ENCODE data around the gene ZNF354B.

DNA sequence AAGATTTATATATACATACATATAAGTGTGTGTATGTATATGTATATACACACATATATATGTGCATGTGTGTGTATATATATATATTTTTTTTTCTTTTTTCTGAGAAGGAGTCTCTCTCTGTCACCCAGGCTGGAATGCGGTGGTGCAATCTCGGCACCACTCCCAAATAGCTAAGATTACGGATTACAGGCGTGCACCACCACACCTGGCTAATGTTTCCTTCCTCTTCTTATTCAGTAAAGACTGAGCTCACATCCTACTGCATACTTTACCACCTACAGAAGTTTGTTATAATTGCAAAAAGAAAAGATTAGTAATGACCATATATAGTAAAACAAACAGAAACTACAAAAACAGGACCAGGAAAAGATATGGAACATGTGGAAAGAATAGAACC, 23.1 kb upstream of the ZNF354B start:
- TF ChIP-seq CTCF (IDR thresholded peaks at IDR 0.05) (no peak), USF2 (CRISPR knock-in tag; IDR thresholded peaks at IDR 0.05) (no peak), TCF7 (CRISPR knock-in tag; IDR thresholded peaks at IDR 0.05; ENCODE audit: low read depth) (no peak), GABPB1 (CRISPR knock-in tag; IDR thresholded peaks at IDR 0.05) (no peak), E2F1 (CRISPR knock-in tag; IDR thresholded peaks at IDR 0.05) (no peak), TEAD1 (CRISPR knock-in tag; IDR thresholded peaks at IDR 0.05) (no peak), IRF2 (CRISPR knock-in tag; IDR thresholded peaks at IDR 0.05; ENCODE audit: borderline replicate concordance, low read depth) (no peak)
- TF ChIP-seq, protein P1, sequence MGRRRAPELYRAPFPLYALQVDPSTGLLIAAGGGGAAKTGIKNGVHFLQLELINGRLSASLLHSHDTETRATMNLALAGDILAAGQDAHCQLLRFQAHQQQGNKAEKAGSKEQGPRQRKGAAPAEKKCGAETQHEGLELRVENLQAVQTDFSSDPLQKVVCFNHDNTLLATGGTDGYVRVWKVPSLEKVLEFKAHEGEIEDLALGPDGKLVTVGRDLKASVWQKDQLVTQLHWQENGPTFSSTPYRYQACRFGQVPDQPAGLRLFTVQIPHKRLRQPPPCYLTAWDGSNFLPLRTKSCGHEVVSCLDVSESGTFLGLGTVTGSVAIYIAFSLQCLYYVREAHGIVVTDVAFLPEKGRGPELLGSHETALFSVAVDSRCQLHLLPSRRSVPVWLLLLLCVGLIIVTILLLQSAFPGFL (CRISPR knock-in tag; IDR thresholded peaks at IDR 0.05; ENCODE audit: borderline replicate concordance): no peak
- TF ChIP-seq, protein P2, sequence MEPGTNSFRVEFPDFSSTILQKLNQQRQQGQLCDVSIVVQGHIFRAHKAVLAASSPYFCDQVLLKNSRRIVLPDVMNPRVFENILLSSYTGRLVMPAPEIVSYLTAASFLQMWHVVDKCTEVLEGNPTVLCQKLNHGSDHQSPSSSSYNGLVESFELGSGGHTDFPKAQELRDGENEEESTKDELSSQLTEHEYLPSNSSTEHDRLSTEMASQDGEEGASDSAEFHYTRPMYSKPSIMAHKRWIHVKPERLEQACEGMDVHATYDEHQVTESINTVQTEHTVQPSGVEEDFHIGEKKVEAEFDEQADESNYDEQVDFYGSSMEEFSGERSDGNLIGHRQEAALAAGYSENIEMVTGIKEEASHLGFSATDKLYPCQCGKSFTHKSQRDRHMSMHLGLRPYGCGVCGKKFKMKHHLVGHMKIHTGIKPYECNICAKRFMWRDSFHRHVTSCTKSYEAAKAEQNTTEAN (CRISPR knock-in tag; IDR thresholded peaks at IDR 0.05): no peak
- TF ChIP-seq, protein P3, sequence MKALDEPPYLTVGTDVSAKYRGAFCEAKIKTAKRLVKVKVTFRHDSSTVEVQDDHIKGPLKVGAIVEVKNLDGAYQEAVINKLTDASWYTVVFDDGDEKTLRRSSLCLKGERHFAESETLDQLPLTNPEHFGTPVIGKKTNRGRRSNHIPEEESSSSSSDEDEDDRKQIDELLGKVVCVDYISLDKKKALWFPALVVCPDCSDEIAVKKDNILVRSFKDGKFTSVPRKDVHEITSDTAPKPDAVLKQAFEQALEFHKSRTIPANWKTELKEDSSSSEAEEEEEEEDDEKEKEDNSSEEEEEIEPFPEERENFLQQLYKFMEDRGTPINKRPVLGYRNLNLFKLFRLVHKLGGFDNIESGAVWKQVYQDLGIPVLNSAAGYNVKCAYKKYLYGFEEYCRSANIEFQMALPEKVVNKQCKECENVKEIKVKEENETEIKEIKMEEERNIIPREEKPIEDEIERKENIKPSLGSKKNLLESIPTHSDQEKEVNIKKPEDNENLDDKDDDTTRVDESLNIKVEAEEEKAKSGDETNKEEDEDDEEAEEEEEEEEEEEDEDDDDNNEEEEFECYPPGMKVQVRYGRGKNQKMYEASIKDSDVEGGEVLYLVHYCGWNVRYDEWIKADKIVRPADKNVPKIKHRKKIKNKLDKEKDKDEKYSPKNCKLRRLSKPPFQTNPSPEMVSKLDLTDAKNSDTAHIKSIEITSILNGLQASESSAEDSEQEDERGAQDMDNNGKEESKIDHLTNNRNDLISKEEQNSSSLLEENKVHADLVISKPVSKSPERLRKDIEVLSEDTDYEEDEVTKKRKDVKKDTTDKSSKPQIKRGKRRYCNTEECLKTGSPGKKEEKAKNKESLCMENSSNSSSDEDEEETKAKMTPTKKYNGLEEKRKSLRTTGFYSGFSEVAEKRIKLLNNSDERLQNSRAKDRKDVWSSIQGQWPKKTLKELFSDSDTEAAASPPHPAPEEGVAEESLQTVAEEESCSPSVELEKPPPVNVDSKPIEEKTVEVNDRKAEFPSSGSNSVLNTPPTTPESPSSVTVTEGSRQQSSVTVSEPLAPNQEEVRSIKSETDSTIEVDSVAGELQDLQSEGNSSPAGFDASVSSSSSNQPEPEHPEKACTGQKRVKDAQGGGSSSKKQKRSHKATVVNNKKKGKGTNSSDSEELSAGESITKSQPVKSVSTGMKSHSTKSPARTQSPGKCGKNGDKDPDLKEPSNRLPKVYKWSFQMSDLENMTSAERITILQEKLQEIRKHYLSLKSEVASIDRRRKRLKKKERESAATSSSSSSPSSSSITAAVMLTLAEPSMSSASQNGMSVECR (CRISPR knock-in tag; IDR thresholded peaks at IDR 0.05; ENCODE audit: borderline replicate concordance): no peak
- TF ChIP-seq, protein P4, sequence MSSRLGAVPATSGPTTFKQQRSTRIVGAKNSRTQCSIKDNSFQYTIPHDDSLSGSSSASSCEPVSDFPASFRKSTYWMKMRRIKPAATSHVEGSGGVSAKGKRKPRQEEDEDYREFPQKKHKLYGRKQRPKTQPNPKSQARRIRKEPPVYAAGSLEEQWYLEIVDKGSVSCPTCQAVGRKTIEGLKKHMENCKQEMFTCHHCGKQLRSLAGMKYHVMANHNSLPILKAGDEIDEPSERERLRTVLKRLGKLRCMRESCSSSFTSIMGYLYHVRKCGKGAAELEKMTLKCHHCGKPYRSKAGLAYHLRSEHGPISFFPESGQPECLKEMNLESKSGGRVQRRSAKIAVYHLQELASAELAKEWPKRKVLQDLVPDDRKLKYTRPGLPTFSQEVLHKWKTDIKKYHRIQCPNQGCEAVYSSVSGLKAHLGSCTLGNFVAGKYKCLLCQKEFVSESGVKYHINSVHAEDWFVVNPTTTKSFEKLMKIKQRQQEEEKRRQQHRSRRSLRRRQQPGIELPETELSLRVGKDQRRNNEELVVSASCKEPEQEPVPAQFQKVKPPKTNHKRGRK (CRISPR knock-in tag; IDR thresholded peaks at IDR 0.05; ENCODE audit: borderline replicate concordance): no peak
